ENCODE results near the gene SERTAD4. TPM values are rescaled to one million over a fixed set of nuclear protein-coding genes. Genes with fewer than 3 reads are reported as not detected.

SERTAD4 gene
- total and polyA plus RNA-seq, 4 donors: under 0.01 to 0.02 (median under 0.01) TPM; not detected in 1

DNA sequence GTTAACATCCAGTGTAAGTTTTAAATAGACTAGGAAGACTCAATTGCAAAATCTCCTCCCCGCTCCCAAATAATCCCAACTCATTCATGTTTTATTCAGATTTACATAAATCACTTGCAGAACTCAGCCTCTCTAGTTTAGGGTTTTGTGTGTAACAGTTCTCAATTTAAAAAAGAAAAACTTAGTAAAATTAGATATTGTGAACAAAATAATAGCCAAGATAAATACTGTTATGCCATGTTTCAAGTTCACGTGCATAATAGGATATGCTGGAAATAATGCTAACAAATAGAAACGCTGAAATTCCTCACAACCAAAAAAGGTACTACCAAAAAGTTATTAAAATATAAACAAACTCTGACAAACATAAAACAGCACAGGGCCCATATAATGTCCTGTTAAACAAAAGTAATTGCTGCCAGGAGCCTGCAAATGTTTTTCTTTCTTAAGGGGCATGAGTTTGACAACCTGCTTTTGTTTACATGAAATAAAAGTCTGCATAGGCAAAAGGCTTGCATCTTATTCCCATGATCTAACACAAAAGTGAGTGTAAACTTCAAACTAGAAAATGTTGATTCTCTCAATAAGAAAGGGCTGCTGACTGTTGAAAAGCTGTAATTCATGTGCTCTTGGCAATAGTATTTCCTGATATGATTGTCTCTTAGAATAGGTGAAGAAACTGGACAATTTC lies 2.9 kb downstream of the SERTAD4 start:
- Histone ChIP-seq H3K9ac (ENCODE audit: low read depth in 1 of 2, low read length in 2 of 2) (no peak overlapping the region), H3K27me3 (ENCODE audit: control insufficient read depth in 4 of 4, insufficient read depth in 4 of 4, low read length in 3 of 4) (peaks cover 0 to 17% (median 10%) of the 10 kb centered on the region in 4 donors), H3K4me3 (ENCODE audit: low read depth in 1 of 3, low read length in 3 of 3) (no peak overlapping the region), H3K27ac (ENCODE audit: low read depth in 1 of 2, low read length in 2 of 2) (no peak overlapping the region), H3K4me1 (ENCODE audit: control insufficient read depth in 4 of 4, insufficient read depth in 4 of 4, low read length in 3 of 4) (peaks cover 10 to 19% (median 11%) of the 10 kb centered on the region in 4 donors), H3K36me3 (ENCODE audit: control insufficient read depth in 4 of 4, insufficient read depth in 3 of 4, low read depth in 1 of 4, low read length in 3 of 4) (no peaks in the 10 kb centered on the region), H3K9me3 (ENCODE audit: control insufficient read depth in 4 of 4, low read length in 3 of 4) (no peaks in the 10 kb centered on the region)
- 81% methylated on average over 3 of the region's 3 CpGs for WGBS
- DNase-seq (ENCODE audit: low spot score): no peak
- TF ChIP-seq HNF4A (conservative IDR thresholded peaks at IDR 0.05) (no peak), JUND (IDR thresholded peaks at IDR 0.05) (no peak), RXRA (IDR thresholded peaks at IDR 0.05) (no peak), GABPA (IDR thresholded peaks at IDR 0.05 in 1 of 2, conservative IDR thresholded peaks at IDR 0.05 in 1 of 2) (no peak), SP1 (IDR thresholded peaks at IDR 0.05) (no peak), TAF1 (conservative IDR thresholded peaks at IDR 0.05) (no peak), FOXA1 (IDR thresholded peaks at IDR 0.05) (no peak), YY1 (IDR thresholded peaks at IDR 0.05) (no peak), RAD21 (IDR thresholded peaks at IDR 0.05) (no peak)
- TF ChIP-seq, protein P1, sequence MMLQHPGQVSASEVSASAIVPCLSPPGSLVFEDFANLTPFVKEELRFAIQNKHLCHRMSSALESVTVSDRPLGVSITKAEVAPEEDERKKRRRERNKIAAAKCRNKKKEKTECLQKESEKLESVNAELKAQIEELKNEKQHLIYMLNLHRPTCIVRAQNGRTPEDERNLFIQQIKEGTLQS (IDR thresholded peaks at IDR 0.05): no peak

DNA sequence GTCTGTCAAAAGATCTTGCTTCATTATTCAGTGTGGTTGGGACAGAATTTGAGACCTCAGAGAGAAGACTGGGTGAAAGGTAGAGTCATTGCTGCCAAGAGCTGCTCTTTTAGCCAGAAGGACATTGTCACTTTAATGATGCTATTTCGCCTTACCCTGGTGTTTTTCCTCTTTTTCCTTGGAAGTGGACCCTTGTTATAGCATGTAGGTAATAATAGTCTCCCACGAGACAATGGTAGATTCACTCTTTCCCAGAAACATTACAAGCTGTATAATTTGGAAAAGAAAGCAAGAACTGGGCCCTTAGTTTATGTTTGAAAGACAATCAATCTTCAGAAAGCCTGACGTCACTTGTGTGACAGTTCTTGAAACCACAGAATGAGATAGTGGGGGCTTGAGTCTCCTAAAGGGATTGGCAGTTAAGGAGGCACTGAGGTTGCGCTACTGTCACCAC lies 3.8 kb downstream of the SERTAD4 start:
- H3K9me3 ChIP-seq (ENCODE audit: control insufficient read depth in 4 of 4, low read length in 3 of 4): no peaks in the 10 kb centered on the region
- TF ChIP-seq, protein P1 (IDR thresholded peaks at IDR 0.05): no peak
- TF ChIP-seq, protein P2, sequence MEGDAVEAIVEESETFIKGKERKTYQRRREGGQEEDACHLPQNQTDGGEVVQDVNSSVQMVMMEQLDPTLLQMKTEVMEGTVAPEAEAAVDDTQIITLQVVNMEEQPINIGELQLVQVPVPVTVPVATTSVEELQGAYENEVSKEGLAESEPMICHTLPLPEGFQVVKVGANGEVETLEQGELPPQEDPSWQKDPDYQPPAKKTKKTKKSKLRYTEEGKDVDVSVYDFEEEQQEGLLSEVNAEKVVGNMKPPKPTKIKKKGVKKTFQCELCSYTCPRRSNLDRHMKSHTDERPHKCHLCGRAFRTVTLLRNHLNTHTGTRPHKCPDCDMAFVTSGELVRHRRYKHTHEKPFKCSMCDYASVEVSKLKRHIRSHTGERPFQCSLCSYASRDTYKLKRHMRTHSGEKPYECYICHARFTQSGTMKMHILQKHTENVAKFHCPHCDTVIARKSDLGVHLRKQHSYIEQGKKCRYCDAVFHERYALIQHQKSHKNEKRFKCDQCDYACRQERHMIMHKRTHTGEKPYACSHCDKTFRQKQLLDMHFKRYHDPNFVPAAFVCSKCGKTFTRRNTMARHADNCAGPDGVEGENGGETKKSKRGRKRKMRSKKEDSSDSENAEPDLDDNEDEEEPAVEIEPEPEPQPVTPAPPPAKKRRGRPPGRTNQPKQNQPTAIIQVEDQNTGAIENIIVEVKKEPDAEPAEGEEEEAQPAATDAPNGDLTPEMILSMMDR (IDR thresholded peaks at IDR 0.05; ENCODE audit: low read depth, low read length, missing input control): no peak
- TF ChIP-seq NR2F2 (IDR thresholded peaks at IDR 0.05) (no peak), RAD21 (IDR thresholded peaks at IDR 0.05) (no peak), YY1 (IDR thresholded peaks at IDR 0.05) (no peak), RXRA (IDR thresholded peaks at IDR 0.05) (no peak), FOXA2 (IDR thresholded peaks at IDR 0.05) (no peak)
- TF ChIP-seq, protein P3, sequence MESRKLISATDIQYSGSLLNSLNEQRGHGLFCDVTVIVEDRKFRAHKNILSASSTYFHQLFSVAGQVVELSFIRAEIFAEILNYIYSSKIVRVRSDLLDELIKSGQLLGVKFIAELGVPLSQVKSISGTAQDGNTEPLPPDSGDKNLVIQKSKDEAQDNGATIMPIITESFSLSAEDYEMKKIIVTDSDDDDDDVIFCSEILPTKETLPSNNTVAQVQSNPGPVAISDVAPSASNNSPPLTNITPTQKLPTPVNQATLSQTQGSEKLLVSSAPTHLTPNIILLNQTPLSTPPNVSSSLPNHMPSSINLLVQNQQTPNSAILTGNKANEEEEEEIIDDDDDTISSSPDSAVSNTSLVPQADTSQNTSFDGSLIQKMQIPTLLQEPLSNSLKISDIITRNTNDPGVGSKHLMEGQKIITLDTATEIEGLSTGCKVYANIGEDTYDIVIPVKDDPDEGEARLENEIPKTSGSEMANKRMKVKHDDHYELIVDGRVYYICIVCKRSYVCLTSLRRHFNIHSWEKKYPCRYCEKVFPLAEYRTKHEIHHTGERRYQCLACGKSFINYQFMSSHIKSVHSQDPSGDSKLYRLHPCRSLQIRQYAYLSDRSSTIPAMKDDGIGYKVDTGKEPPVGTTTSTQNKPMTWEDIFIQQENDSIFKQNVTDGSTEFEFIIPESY (IDR thresholded peaks at IDR 0.05): no peak
- peaks cover 0 to 17% (median 8%) of the 10 kb centered on the region in 4 donors for H3K27me3 ChIP-seq (ENCODE audit: control insufficient read depth in 4 of 4, insufficient read depth in 4 of 4, low read length in 3 of 4)
- H3K9ac ChIP-seq (ENCODE audit: low read depth in 1 of 2, low read length in 2 of 2): no peak overlapping the region
- WGBS: 67% methylated on average over 4 of the region's 4 CpGs
- no peak for DNase-seq (ENCODE audit: low spot score)
- H3K4me1 ChIP-seq (ENCODE audit: control insufficient read depth in 4 of 4, insufficient read depth in 4 of 4, low read length in 3 of 4): peaks cover 10 to 19% (median 11%) of the 10 kb centered on the region in 4 donors
- H3K36me3 ChIP-seq (ENCODE audit: control insufficient read depth in 4 of 4, insufficient read depth in 3 of 4, low read depth in 1 of 4, low read length in 3 of 4): no peaks in the 10 kb centered on the region
- H3K27ac ChIP-seq (ENCODE audit: low read depth in 1 of 2, low read length in 2 of 2): no peak overlapping the region
- no peak overlapping the region for H3K4me3 ChIP-seq (ENCODE audit: low read depth in 1 of 3, low read length in 3 of 3)
